ENCODE results near the gene MYO18A.

The MYO18A gene

DNA sequence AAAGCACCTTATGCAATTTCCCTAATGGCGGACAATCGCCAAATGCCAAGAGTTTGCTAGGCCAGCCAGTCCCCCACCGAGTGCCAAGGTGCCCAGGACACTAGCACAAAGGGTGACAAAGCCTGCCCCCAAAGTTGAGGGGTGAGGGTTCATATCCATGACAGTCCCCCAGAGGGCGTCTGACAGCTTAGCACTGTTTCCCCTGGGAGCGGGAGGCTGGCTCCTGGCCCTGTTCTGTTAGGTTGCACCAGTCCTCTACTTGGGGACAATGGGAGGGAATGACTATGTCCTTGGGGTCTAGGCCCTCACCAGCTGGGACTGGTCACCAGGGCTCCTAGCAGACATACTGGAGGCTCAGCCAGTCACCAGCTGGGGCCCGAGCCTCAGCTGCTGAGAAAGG lies 66.9 kb downstream of the MYO18A start:
- TF ChIP-seq, protein P1, sequence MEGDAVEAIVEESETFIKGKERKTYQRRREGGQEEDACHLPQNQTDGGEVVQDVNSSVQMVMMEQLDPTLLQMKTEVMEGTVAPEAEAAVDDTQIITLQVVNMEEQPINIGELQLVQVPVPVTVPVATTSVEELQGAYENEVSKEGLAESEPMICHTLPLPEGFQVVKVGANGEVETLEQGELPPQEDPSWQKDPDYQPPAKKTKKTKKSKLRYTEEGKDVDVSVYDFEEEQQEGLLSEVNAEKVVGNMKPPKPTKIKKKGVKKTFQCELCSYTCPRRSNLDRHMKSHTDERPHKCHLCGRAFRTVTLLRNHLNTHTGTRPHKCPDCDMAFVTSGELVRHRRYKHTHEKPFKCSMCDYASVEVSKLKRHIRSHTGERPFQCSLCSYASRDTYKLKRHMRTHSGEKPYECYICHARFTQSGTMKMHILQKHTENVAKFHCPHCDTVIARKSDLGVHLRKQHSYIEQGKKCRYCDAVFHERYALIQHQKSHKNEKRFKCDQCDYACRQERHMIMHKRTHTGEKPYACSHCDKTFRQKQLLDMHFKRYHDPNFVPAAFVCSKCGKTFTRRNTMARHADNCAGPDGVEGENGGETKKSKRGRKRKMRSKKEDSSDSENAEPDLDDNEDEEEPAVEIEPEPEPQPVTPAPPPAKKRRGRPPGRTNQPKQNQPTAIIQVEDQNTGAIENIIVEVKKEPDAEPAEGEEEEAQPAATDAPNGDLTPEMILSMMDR (IDR thresholded peaks at IDR 0.05; ENCODE audit: low read depth, low read length) = no peak

DNA sequence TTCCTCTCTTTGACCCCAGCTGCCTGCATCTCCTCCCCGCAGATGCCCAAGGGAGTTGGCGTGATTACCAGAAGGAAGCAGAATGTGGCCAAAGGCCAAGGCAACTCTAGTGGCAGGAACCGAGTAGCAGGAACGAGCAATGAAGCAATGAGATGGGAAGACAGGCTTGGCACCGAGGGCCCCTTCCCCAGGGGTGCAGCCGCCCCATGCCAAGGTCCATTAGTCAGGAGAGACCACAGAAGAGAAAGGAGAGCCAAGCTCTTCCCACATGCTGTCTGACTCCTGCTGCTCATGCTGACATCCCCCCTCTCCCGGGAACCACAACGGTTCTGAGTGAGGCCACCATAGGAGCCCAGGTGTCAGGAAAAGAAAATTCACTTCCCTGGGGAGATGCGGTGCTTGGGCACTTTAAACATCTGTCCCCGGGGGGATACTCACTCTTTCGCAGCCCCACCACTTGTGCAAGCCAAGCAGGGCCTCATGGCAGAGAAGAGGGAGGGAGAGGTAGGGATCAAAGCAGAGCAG lies 67.4 kb downstream of the MYO18A start:
- H3K4me3 ChIP-seq (ENCODE audit: low read depth, low read length) = no peak overlapping the region
- TF ChIP-seq, protein P1 (IDR thresholded peaks at IDR 0.05; ENCODE audit: low read depth, low read length) = no peak

More for the DNA sequence above, 66.9 kb downstream of the MYO18A start:
- H3K4me3 ChIP-seq (ENCODE audit: low read depth, low read length) = no peak overlapping the region

DNA sequence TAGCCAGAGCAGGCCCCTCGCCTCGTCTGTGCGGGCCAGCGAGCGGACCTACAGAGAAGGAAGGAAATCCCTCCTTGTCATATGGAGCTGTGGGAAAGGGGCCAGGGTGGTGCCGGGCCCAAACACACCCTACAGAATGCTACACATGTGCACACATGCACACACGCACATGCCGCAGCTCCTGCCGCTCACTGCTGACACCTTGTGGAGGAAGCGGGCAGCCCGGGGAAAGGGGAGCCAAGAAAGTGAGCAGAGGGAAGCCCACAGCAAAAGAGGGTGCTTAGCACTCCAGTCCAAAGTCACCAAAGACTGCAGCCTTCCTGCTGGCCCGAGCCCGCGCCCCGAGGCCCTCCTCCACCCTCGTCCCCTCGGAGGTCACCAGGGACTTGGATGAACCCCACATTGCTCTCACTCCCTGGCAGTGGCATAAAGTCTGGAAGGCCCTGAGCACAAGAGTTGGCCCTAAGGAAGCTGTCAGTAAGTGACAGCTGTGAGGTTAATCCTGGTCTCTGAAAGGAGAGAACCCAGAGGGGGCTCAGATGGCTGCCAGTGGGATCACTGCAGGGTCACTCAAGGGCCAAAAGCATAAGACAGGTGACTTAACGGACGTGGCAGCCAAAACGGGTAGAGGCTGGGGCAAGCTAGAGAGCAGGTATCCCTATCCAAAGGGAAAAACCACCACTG lies 68.2 kb downstream of the MYO18A start:
- TF ChIP-seq, protein P1 (IDR thresholded peaks at IDR 0.05; ENCODE audit: low read depth, low read length) = peak; percentile 98
- H3K4me3 ChIP-seq (ENCODE audit: low read depth, low read length) = no peak overlapping the region

DNA sequence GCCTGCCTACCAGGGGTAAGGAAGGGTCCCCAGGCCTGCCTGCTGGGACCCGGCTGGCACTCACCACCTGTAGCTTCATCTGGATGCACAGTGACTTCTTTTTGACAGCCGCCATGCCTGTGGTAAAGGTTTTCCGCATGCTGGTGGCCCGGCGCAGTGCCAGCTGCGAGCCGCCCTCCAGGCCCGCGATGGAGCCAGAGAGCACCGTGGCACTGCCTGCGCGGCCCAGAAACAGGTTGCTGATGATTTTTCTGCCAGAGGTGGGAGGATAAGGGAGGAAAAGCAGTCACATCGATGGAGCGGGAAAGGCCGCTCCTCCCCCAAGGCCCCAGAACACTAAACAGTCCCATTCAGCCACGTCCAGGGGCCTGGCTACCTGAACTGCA lies 69.8 kb downstream of the MYO18A start:
- H3K4me3 ChIP-seq (ENCODE audit: low read depth, low read length) = no peak overlapping the region
- TF ChIP-seq, protein P1 (IDR thresholded peaks at IDR 0.05; ENCODE audit: low read depth, low read length) = no peak

DNA sequence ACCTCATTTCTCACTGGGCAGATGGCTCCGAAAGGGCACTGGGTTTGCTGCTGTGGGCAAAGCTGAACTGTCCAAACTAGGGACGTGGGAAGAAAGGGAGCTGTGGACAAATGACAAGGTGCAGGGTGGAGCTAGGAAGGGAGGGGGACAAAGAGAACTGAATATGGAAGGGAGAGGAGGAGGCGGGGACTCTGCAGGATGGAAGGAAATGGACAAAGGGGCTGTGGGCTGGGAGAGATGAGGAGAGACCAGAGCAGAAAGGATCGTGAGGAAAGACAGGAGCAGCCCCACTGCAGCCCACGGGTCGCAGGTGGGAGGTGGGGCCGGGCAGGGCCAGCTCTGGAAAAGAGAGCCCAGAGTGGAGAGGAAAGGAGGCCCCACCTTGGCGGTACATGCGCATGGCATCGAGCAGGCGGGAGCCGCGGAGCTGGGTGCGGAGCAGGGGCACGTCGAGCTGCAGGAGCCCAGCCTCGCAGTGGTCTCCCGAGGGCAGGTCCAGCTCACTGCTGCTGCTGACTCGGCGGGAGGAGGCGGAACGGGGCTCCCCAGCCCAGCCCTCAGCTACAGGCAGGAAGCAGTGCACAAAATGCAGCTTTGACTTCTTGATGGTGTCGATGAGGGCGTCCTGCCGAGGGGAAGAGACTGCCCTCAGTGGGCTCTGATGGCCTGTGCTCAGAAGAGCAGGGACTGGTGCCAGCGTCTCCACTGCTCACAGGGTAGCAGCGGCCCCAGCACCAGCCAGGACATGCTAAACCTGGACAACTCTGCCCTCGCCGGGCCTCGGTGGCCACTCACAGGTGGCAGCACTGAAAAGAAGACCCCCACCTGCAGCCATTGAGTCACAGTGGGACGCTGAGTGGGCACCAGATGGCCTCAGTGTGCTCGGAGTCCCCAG lies 70.5 kb downstream of the MYO18A start:
- TF ChIP-seq, protein P1 (IDR thresholded peaks at IDR 0.05; ENCODE audit: low read depth, low read length) = no peak
- H3K4me3 ChIP-seq (ENCODE audit: low read depth, low read length) = no peak overlapping the region

DNA sequence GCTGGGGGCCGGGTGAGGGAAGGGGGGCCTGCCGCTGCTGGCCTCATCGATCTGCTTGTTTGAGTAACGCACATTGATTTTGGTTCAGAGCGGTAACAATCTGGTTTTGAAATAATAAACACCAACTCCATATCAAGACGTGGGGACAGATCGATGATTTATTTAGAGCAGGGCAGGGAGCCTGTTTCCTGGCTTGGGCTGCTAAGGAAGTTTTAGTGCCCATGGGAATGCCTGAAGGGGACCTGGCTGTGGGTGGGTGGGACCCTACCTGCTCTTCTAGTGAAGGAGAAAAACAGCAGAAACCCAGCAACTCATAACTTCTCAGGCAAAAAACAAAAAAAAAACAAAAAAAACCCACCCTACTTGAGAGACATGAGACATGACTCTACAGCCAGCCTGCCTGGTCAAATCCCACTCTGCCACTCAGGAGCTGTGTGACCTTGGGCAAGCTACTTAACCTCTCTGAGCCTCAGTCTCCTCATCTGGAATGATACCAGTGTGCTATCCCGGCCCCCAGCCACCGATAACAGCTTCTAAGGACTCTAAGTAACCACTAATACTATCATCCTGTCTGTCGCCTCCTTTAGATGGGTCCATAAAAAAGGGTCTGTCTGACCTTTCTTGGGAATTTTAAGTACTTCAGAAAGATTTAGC lies 71.2 kb downstream of the MYO18A start:
- TF ChIP-seq, protein P1 (IDR thresholded peaks at IDR 0.05; ENCODE audit: low read depth, low read length) = no peak

More for the DNA sequence above, 71.2 kb downstream of the MYO18A start:
- H3K4me3 ChIP-seq (ENCODE audit: low read depth, low read length) = no peak overlapping the region
